Natural killer cell (primary cell): ENCODE measurements around the gene OTOP2. TPM values are rescaled to one million over a fixed set of nuclear protein-coding genes. Genes with fewer than 3 reads are reported as not detected.

Experiments used
- ATAC-seq, 3 donors: fragments of 150-1000 bp in 2 of 3; fragments of 200-7000 bp in 1 of 3; cut with Tn5 transposase; 1 replicate in 1 of 3; 2 replicates in 2 of 3; pipeline ENCODE4 v1.10.0; 2021; ENCODE audit warnings: mild to moderate bottlenecking in 2 of 3, moderate library complexity in 2 of 3
- DNase-seq, 2 donors: peaks; one replicate each; pipeline versions ENCODE4 v3.0.0 to v3.0.0-alpha.2; 2013 to 2021; ENCODE audit warnings: mixed read lengths in 1 of 2
- H3K27ac ChIP-seq: one replicate; pipeline ENCODE4 v1.5.1; 2013; ENCODE audit warnings: mild to moderate bottlenecking, low read length
- H3K27me3 ChIP-seq: one replicate; pipeline ENCODE4 v1.6.1; 2013; ENCODE audit warnings: low read length; ENCODE audit not compliant: control insufficient read depth, insufficient read depth
- H3K36me3 ChIP-seq: one replicate; pipeline ENCODE4 v1.6.1; 2013; ENCODE audit warnings: low read length; ENCODE audit not compliant: control insufficient read depth, insufficient read depth
- H3K4me1 ChIP-seq: one replicate; pipeline ENCODE4 v1.6.1; 2013; ENCODE audit warnings: low read length; ENCODE audit not compliant: control insufficient read depth, insufficient read depth
- H3K4me3 ChIP-seq: one replicate; pipeline ENCODE4 v1.5.1; 2013; ENCODE audit warnings: low read length
- H3K9me3 ChIP-seq: one replicate; pipeline ENCODE4 v1.6.1; 2013; ENCODE audit warnings: low read length; ENCODE audit not compliant: control insufficient read depth, insufficient read depth
- H3K27ac Mint-ChIP-seq, 2 donors: one replicate each; pipeline ENCODE4 v1.8.0; 2022; ENCODE audit warnings: mild to moderate bottlenecking in 2 of 2, mixed read lengths in 2 of 2, moderate library complexity in 1 of 2
- H3K27me3 Mint-ChIP-seq, 2 donors: one replicate each; pipeline ENCODE4 v1.8.0; 2022; ENCODE audit warnings: low read depth in 2 of 2, mixed read lengths in 2 of 2
- H3K36me3 Mint-ChIP-seq: one replicate; pipeline ENCODE4 v1.8.0; 2022; ENCODE audit warnings: mixed read lengths
- H3K4me1 Mint-ChIP-seq, 2 donors: one replicate each; pipeline ENCODE4 v1.8.0; 2022; ENCODE audit warnings: mixed read lengths in 2 of 2
- H3K4me3 Mint-ChIP-seq: one replicate; pipeline ENCODE4 v1.8.0; 2022; ENCODE audit warnings: mild to moderate bottlenecking, moderate library complexity, mixed read lengths
- H3K9me3 Mint-ChIP-seq, 2 donors: one replicate each; pipeline ENCODE4 v1.8.0; 2022; ENCODE audit warnings: mixed read lengths in 2 of 2
- WGBS: methylation state at CpG from one replicate; pipeline ENCODE4 v1.1.7; 2013; ENCODE audit warnings: missing lambda C conversion rate; ENCODE audit not compliant: insufficient coverage; 5-methylcytosine and 5-hydroxymethylcytosine counted together
- intact Hi-C: fragments of 100-400 bp; cut with micrococcal nuclease; formaldehyde crosslinking; loops from one replicate; pipeline ENCODE4 v1.14.2; 2022
- total RNA-seq, 4 donors: library from RNA; stranded (reverse); fragments of 120-200 nt in 1 of 4; gene quantifications; one replicate each; pipeline versions ENCODE4 v1.2.3 to v1.2.4, GENCODE V29; 2013 to 2022
- TF ChIP-seq, protein P1 (sequence below): fragments of 200-600 bp; IDR thresholded peaks from one replicate; pipeline ENCODE4 v1.8.0; 2022; ENCODE audit warnings: antibody characterized with exemption

Gene OTOP2
- total RNA-seq, 3 donors from 2014 or later (not counting 1 experiment from before 2014, with no cell fraction given) = not detected

DNA sequence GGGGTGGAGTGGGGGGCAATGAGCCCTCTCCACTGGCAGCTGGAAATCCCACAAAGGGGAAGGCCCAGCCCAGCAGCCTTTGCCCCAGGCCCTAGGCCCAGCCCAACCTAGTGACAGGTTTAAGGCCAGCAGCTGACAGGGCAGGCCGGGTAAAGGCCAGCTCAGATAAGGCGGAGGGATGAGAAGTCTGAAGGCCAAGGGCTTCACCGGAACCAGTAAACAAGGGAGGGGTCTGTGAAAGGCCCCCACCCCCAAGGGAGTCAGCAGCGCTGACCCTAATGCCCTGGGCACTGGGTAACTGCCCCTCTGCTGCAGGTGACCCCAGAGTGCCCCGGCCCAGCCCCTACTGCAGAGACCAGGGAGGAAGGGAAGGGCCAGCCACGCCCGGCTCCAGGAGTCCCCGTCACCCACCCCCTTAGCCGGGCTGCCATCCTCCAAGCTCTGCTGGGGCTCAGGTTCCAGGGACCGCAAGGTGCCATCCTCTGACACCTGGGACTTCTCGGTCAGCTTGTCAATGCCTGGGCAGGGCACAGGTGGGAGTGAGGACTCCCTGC lies 29.1 kb downstream of the OTOP2 start:
- TF ChIP-seq, protein P1, sequence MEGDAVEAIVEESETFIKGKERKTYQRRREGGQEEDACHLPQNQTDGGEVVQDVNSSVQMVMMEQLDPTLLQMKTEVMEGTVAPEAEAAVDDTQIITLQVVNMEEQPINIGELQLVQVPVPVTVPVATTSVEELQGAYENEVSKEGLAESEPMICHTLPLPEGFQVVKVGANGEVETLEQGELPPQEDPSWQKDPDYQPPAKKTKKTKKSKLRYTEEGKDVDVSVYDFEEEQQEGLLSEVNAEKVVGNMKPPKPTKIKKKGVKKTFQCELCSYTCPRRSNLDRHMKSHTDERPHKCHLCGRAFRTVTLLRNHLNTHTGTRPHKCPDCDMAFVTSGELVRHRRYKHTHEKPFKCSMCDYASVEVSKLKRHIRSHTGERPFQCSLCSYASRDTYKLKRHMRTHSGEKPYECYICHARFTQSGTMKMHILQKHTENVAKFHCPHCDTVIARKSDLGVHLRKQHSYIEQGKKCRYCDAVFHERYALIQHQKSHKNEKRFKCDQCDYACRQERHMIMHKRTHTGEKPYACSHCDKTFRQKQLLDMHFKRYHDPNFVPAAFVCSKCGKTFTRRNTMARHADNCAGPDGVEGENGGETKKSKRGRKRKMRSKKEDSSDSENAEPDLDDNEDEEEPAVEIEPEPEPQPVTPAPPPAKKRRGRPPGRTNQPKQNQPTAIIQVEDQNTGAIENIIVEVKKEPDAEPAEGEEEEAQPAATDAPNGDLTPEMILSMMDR = no peak
- Mint-ChIP-seq H3K9me3 (no peaks in the 10 kb centered on the region), H3K27ac (no peak overlapping the region), H3K4me1 (no peaks in the 10 kb centered on the region), H3K36me3 (no peaks in the 10 kb centered on the region), H3K27me3 (no peaks in the 10 kb centered on the region), H3K4me3 (no peak overlapping the region)
- ATAC-seq (no peak), DNase-seq (no peak)
- no peaks in the 10 kb centered on the region for H3K27me3 ChIP-seq
- no peaks in the 10 kb centered on the region for H3K9me3 ChIP-seq
- WGBS = 89% methylated on average over 11 of the region's 11 CpGs
- no peak overlapping the region for H3K27ac ChIP-seq
- H3K4me3 ChIP-seq = no peak overlapping the region
- intact Hi-C loops = no loop called here
- H3K4me1 ChIP-seq = peaks cover 3% of the 10 kb centered on the region
- no peaks in the 10 kb centered on the region for H3K36me3 ChIP-seq

DNA sequence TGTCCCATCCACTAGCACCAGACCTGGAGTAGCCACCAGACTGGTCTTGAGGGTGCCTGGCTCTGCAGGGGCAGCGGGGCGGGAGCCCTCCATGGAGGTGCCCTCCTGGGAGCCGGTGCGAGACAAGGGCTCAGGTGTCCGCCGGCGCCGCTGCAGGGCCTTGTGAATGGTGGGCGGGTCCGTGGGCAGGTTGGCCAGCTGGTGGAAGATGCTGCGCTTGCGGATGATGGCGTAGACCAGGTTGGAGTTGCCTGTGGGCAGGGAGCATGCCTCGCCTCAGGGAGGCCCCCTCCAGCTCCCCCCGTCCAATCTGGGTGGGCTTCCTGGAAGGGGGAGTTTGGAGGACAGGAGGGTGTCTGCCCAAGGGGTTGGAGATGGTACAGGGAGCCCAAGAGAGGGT lies 30.0 kb downstream of the OTOP2 start:
- H3K36me3 Mint-ChIP-seq = no peaks in the 10 kb centered on the region
- TF ChIP-seq, protein P1 = no peak
- intact Hi-C loops = no loop called here
- H3K36me3 ChIP-seq = no peaks in the 10 kb centered on the region
- no peak overlapping the region for H3K27ac ChIP-seq
- no peaks in the 10 kb centered on the region for H3K9me3 Mint-ChIP-seq
- H3K4me1 Mint-ChIP-seq = no peaks in the 10 kb centered on the region
- 94% methylated on average over 15 of the region's 15 CpGs for WGBS
- no peak overlapping the region for H3K27ac Mint-ChIP-seq
- no peaks in the 10 kb centered on the region for H3K27me3 ChIP-seq
- no peak for ATAC-seq
- no peaks in the 10 kb centered on the region for H3K9me3 ChIP-seq
- DNase-seq = no peak
- H3K27me3 Mint-ChIP-seq = no peaks in the 10 kb centered on the region
- H3K4me1 ChIP-seq = peaks cover 3% of the 10 kb centered on the region
- no peak overlapping the region for H3K4me3 Mint-ChIP-seq
- H3K4me3 ChIP-seq = no peak overlapping the region

DNA sequence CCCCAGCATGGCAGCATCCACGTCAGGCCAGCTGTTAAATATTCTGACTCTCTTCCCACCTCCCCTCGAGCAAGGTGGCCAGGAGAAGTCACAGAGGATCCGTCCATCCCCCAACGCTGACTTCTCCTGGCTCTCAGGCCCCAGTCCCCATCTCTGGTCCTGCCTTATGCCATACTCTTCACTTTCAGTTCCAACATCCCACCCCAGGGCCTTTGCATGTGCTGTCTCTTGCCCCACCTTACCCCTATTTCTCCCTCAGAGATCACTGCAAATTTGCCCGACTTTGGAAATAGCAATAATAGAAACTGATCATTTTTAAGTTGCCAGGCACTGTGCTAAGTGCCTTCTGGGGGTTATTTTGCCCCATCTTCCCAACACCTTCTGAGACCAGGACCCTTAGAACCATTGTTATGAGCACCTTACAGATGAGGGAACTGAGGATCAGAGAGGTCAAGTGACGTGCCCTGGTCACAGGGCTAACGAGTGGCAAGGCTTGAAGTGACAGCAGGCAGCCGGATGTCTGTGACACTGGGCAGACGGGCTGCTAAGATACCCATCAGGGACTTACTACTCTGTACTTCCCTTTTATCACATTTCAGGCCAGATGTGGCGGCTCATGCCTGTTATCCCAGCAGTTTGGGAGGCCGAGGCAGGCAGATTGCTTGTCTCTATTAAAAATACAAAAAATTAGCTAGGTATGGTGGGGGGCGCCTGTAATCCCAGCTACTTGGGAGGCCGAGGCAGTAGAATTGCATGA lies 30.8 kb downstream of the OTOP2 start:
- H3K9me3 Mint-ChIP-seq = no peaks in the 10 kb centered on the region
- DNase-seq = no peak
- H3K36me3 ChIP-seq = no peaks in the 10 kb centered on the region
- no peak overlapping the region for H3K27ac Mint-ChIP-seq
- no peak overlapping the region for H3K4me3 ChIP-seq
- H3K4me1 Mint-ChIP-seq = no peaks in the 10 kb centered on the region
- intact Hi-C loops = loop anchor here (5.0 kb wide), 1 partner anchor 33 kb away; the partner anchor contains the start of genes OTOP2 and USH1G
- peaks cover 3% of the 10 kb centered on the region for H3K4me1 ChIP-seq
- no peak for ATAC-seq
- H3K27ac ChIP-seq = no peak overlapping the region
- H3K27me3 ChIP-seq = no peaks in the 10 kb centered on the region
- H3K4me3 Mint-ChIP-seq = no peak overlapping the region
- H3K27me3 Mint-ChIP-seq = peaks cover 0 to 4% of the 10 kb centered on the region in 2 donors
- TF ChIP-seq, protein P1 = no peak
- 64% methylated on average over 13 of the region's 13 CpGs for WGBS
- H3K9me3 ChIP-seq = no peaks in the 10 kb centered on the region
- H3K36me3 Mint-ChIP-seq = no peaks in the 10 kb centered on the region
